Stimulated activated CD4-positive, alpha-beta T cell treated with anti-CD3 and anti-CD28 coated beads, Interleukin-4, amount 100 ng/mL, for 24 hours (primary cell): Measurements from ENCODE around the gene SNAP23.
A peak's percentile ranks its signal among the peaks of the same experiment; 100 is the strongest.

Experiments used
- DNase-seq: peaks from one replicate; pipeline ENCODE4 v3.0.0-alpha.2; 2020

The SNAP23 gene

GRCh38 chr15:42575188-42576039 lies 80.0 kb downstream of the SNAP23 start, which contains the start of gene STARD9:
Gene STARD9 (plus strand): TSS chr15:42575606. CDS start chr15:42575716, 110 bp downstream.
- DNase-seq = peak; percentile 94

GRCh38 chr15:42576040-42576594 lies 80.7 kb downstream of the SNAP23 start:
- no peak for DNase-seq

- DNase-seq = no peak
Observed at GRCh38 chr15:42576776-42577175, 81.3 kb downstream of the SNAP23 start.

- DNase-seq = no peak
Observed at GRCh38 chr15:42577514-42578031, 82.1 kb downstream of the SNAP23 start.

GRCh38 chr15:42578984-42579537 lies 83.6 kb downstream of the SNAP23 start:
- DNase-seq = no peak

- DNase-seq = peak; percentile 72
Observed at GRCh38 chr15:42581272-42581730, 85.9 kb downstream of the SNAP23 start.
